Ishikawa (cell line): ENCODE data around the gene KIF16B.

Experiments used
- CEBPB ChIP-seq: IDR thresholded peaks from 2 replicates; pipeline ENCODE4 v1.6.1; 2012
- CREB1 ChIP-seq: IDR thresholded peaks from 2 replicates; pipeline ENCODE4 v1.6.1; 2012; ENCODE audit warnings: low read depth
- EGR1 ChIP-seq: IDR thresholded peaks from 2 replicates; pipeline ENCODE4 v1.6.1; 2012
- EP300 ChIP-seq: IDR thresholded peaks from 2 replicates; pipeline ENCODE4 v1.6.1; 2012; ENCODE audit warnings: borderline replicate concordance
- FOXM1 ChIP-seq: IDR thresholded peaks from 2 replicates; pipeline ENCODE4 v1.6.1; 2012; ENCODE audit warnings: low read depth, borderline replicate concordance
- NFIC ChIP-seq: IDR thresholded peaks from 2 replicates; pipeline ENCODE4 v1.6.1; 2012
- RAD21 ChIP-seq: IDR thresholded peaks from 2 replicates; pipeline ENCODE4 v1.6.1; 2012; ENCODE audit warnings: low read depth
- TAF1 ChIP-seq: IDR thresholded peaks from 2 replicates; pipeline ENCODE4 v1.6.1; 2012; ENCODE audit warnings: low read depth, mild to moderate bottlenecking
- TCF12 ChIP-seq: IDR thresholded peaks from 2 replicates; pipeline ENCODE4 v1.6.1; 2012; ENCODE audit warnings: low read depth
- YY1 ChIP-seq: IDR thresholded peaks from 2 replicates; pipeline ENCODE4 v1.6.1; 2012; ENCODE audit warnings: low read depth
- ZBTB7A ChIP-seq: IDR thresholded peaks from 2 replicates; pipeline ENCODE4 v1.6.1; 2012; ENCODE audit warnings: low read depth
- TF ChIP-seq, protein P1 (sequence below): IDR thresholded peaks from 2 replicates; pipeline ENCODE4 v1.6.1; 2012
- TF ChIP-seq, protein P2 (sequence below): IDR thresholded peaks from 2 replicates; pipeline ENCODE4 v1.6.1; 2012
- TF ChIP-seq, protein P3 (sequence below): IDR thresholded peaks from 2 replicates; pipeline ENCODE4 v1.6.1; 2012; ENCODE audit warnings: low read depth, mild to moderate bottlenecking

DNA sequence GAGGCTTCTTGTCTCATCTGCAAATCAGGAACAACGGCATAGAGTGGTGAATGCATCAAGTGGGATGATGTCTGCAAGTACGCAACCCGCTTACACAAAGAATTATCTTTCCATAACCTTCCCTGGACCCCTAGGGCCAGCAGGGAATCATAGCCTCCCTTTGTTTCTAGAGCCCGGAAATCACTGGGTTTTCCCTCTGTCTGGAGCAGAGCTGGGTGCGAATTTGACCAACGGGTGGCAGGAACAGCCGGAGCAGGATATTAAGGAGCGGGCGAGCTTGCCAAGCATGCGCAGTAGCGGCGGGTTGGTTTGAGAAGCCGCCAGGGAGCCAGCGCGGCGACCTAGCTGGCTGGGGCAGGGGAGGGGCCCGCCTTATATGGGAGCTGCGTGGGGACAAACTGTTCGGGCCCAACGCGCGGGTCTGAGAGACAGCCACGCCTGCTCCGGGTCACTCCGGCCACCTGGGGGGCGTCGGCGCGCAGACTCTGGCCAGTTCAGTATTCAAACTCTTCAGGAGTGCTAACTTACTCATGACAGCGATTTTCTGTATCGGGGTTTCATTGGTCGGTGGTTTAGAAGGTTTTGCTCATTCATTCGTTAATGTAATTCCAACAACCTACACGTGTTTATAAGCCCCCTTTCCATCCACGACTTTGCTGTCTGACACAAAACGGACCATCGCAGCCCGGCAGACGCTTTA, 1.6 kb upstream of the KIF16B start:
- TF ChIP-seq, protein P1, sequence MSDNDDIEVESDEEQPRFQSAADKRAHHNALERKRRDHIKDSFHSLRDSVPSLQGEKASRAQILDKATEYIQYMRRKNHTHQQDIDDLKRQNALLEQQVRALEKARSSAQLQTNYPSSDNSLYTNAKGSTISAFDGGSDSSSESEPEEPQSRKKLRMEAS, result peak; percentile 49
- TF ChIP-seq EP300 (no peak), CEBPB (no peak), NFIC (peak; percentile 44; the same call in 1 of the 2 replicates), TAF1 (no peak; the same call in 1 of the 2 replicates), TCF12 (no peak), EGR1 (no peak), CREB1 (no peak), YY1 (peak; percentile 28; the same call in 1 of the 2 replicates), FOXM1 (no peak), RAD21 (no peak), ZBTB7A (peak; percentile 45; the same call in 1 of the 2 replicates)
- TF ChIP-seq, protein P2, sequence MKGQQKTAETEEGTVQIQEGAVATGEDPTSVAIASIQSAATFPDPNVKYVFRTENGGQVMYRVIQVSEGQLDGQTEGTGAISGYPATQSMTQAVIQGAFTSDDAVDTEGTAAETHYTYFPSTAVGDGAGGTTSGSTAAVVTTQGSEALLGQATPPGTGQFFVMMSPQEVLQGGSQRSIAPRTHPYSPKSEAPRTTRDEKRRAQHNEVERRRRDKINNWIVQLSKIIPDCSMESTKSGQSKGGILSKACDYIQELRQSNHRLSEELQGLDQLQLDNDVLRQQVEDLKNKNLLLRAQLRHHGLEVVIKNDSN, result no peak
- TF ChIP-seq, protein P3, sequence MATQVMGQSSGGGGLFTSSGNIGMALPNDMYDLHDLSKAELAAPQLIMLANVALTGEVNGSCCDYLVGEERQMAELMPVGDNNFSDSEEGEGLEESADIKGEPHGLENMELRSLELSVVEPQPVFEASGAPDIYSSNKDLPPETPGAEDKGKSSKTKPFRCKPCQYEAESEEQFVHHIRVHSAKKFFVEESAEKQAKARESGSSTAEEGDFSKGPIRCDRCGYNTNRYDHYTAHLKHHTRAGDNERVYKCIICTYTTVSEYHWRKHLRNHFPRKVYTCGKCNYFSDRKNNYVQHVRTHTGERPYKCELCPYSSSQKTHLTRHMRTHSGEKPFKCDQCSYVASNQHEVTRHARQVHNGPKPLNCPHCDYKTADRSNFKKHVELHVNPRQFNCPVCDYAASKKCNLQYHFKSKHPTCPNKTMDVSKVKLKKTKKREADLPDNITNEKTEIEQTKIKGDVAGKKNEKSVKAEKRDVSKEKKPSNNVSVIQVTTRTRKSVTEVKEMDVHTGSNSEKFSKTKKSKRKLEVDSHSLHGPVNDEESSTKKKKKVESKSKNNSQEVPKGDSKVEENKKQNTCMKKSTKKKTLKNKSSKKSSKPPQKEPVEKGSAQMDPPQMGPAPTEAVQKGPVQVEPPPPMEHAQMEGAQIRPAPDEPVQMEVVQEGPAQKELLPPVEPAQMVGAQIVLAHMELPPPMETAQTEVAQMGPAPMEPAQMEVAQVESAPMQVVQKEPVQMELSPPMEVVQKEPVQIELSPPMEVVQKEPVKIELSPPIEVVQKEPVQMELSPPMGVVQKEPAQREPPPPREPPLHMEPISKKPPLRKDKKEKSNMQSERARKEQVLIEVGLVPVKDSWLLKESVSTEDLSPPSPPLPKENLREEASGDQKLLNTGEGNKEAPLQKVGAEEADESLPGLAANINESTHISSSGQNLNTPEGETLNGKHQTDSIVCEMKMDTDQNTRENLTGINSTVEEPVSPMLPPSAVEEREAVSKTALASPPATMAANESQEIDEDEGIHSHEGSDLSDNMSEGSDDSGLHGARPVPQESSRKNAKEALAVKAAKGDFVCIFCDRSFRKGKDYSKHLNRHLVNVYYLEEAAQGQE, result no peak
